HepG2 (cell line): Measurements from ENCODE around the gene MRO. TPM values are rescaled to one million over a fixed set of nuclear protein-coding genes. Genes with fewer than 3 reads are reported as not detected.

Experiments used
- ARNT2 ChIP-seq: sonication (generic); formaldehyde crosslinking; IDR thresholded peaks from 2 replicates; pipeline ENCODE4 v1.8.0; 2022; ENCODE audit warnings: mild to moderate bottlenecking, low read depth, missing genetic modification reagents, moderate library complexity
- CHD4 ChIP-seq: fragments of 200-600 bp; sonication (generic); IDR thresholded peaks from 2 replicates; pipeline ENCODE4 v1.7.0; 2017; ENCODE audit warnings: mild to moderate bottlenecking, low read length, borderline replicate concordance
- FOXC1 ChIP-seq: sonication (generic); formaldehyde crosslinking; IDR thresholded peaks from 2 replicates; pipeline ENCODE4 v1.8.0; 2022; ENCODE audit warnings: mild to moderate bottlenecking, missing genetic modification reagents, borderline replicate concordance
- HOXA3 ChIP-seq: sonication (generic); formaldehyde crosslinking; IDR thresholded peaks from 2 replicates; pipeline ENCODE4 v1.5.0; 2020; ENCODE audit warnings: missing genetic modification reagents
- NFKB2 ChIP-seq: sonication (generic); formaldehyde crosslinking; IDR thresholded peaks from 2 replicates; pipeline ENCODE4 v1.4.0; 2020; ENCODE audit warnings: missing genetic modification reagents, borderline replicate concordance
- NFRKB ChIP-seq: fragments of 450-650 bp; IDR thresholded peaks from 2 replicates; pipeline ENCODE4 v1.6.1; 2017
- NR2F1 ChIP-seq, 2 experiments: fragments of 450-650 bp in 1 of 2; formaldehyde crosslinking in 1 of 2; IDR thresholded peaks; 2 replicates each; pipeline versions ENCODE4 v1.5.0 to v1.6.1; 2016 to 2020; ENCODE audit warnings: mild to moderate bottlenecking in 1 of 2, missing compliant biosample characterization in 1 of 2, missing genetic modification reagents in 1 of 2, moderate library complexity in 1 of 2
- SMAD1 ChIP-seq: sonication (generic); formaldehyde crosslinking; IDR thresholded peaks from 2 replicates; pipeline ENCODE4 v1.4.0; 2020; ENCODE audit warnings: missing genetic modification reagents, low read depth, mild to moderate bottlenecking, borderline replicate concordance
- SMARCC2 ChIP-seq: fragments of 450-650 bp; IDR thresholded peaks from 2 replicates; pipeline ENCODE4 v1.6.1; 2017; ENCODE audit warnings: antibody characterized with exemption, mild to moderate bottlenecking
- SMC3 ChIP-seq: IDR thresholded peaks from 2 replicates; pipeline ENCODE4 v1.6.1; 2011; ENCODE audit warnings: low read length, improper control_type of control experiment
- TCF12 ChIP-seq, 2 experiments: fragments of 450-650 bp in 1 of 2; sonication (generic) in 1 of 2; formaldehyde crosslinking in 1 of 2; IDR thresholded peaks; 2 replicates each; pipeline versions ENCODE4 v1.6.1 to v1.8.0; 2017 to 2022; ENCODE audit warnings: antibody characterized with exemption in 1 of 2, mild to moderate bottlenecking in 1 of 2, missing genetic modification reagents in 1 of 2, moderate library complexity in 1 of 2
- ZBTB1 ChIP-seq: sonication (generic); formaldehyde crosslinking; IDR thresholded peaks from 2 replicates; pipeline ENCODE4 v1.4.0; 2020; ENCODE audit warnings: missing genetic modification reagents, borderline replicate concordance
- ZEB1 ChIP-seq: IDR thresholded peaks from 2 replicates; pipeline ENCODE4 v1.6.1; 2012; ENCODE audit warnings: mild to moderate bottlenecking, low read depth, inconsistent platforms; ENCODE audit not compliant: insufficient replicate concordance
- ZNF329 ChIP-seq: sonication (generic); formaldehyde crosslinking; IDR thresholded peaks from 2 replicates; pipeline ENCODE4 v1.9.0; 2021; ENCODE audit warnings: low read depth, mild to moderate bottlenecking, missing genetic modification reagents
- ZNF337 ChIP-seq: sonication (generic); formaldehyde crosslinking; IDR thresholded peaks from 2 replicates; pipeline ENCODE4 v1.5.1; 2020; ENCODE audit warnings: missing genetic modification reagents, low read depth, mild to moderate bottlenecking, borderline replicate concordance
- ZNF629 ChIP-seq: sonication (generic); formaldehyde crosslinking; conservative IDR thresholded peaks from 2 replicates; pipeline ENCODE4 v1.5.0; 2020; ENCODE audit warnings: missing genetic modification reagents
- polyA plus RNA-seq, 8 experiments: library from polyadenylated mRNA; depleted of rRNA in 3 of 8; stranded (reverse) in 7 of 8; unstranded in 1 of 8; fragments of >200 nt; fragmentation: Illumina TruSeq in 4 of 8; extraction: Trizol in 4 of 8; gene quantifications; 2 replicates each; pipeline versions ENCODE4 v1.2.1 to v1.2.3, GENCODE V29; 2011 to 2016; ENCODE audit warnings: low read depth in 4 of 8, missing spikeins in 1 of 8, mixed read lengths in 1 of 8; ENCODE audit not compliant: insufficient read depth in 1 of 8
- total RNA-seq, 5 experiments: library from RNA; depleted of rRNA; stranded (reverse); fragments of >200 nt; fragmentation: Illumina TruSeq; extraction: Trizol; gene quantifications; 2 replicates each; pipeline ENCODE4 v1.2.3, GENCODE V29; 2016; ENCODE audit warnings: low read depth in 1 of 5
- TF ChIP-seq, protein P1 (sequence below): sonication (generic); formaldehyde crosslinking; IDR thresholded peaks from 2 replicates; pipeline ENCODE4 v1.8.1; 2023; ENCODE audit warnings: mild to moderate bottlenecking, missing genetic modification reagents, borderline replicate concordance
- TF ChIP-seq, protein P2 (sequence below): sonication (generic); formaldehyde crosslinking; IDR thresholded peaks from 2 replicates; pipeline ENCODE4 v1.4.0; 2020; ENCODE audit warnings: mild to moderate bottlenecking, missing genetic modification reagents
- TF ChIP-seq, protein P3 (sequence below): sonication (generic); formaldehyde crosslinking; conservative IDR thresholded peaks from 2 replicates; pipeline ENCODE4 v1.8.0; 2022; ENCODE audit warnings: missing genetic modification reagents
- TF ChIP-seq, protein P4 (sequence below): sonication (generic); formaldehyde crosslinking; IDR thresholded peaks from 2 replicates; pipeline ENCODE4 v1.5.1; 2020; ENCODE audit warnings: mild to moderate bottlenecking, missing genetic modification reagents, moderate library complexity
- TF ChIP-seq, protein P5 (sequence below): sonication (generic); formaldehyde crosslinking; IDR thresholded peaks from 2 replicates; pipeline ENCODE4 v1.4.0; 2020; ENCODE audit warnings: missing genetic modification reagents, borderline replicate concordance

The MRO gene
- total and polyA plus RNA-seq, 2 of the 13 experiments (the other 11 are each of a cell fraction or from before 2014, with no cell fraction given) = not detected

DNA sequence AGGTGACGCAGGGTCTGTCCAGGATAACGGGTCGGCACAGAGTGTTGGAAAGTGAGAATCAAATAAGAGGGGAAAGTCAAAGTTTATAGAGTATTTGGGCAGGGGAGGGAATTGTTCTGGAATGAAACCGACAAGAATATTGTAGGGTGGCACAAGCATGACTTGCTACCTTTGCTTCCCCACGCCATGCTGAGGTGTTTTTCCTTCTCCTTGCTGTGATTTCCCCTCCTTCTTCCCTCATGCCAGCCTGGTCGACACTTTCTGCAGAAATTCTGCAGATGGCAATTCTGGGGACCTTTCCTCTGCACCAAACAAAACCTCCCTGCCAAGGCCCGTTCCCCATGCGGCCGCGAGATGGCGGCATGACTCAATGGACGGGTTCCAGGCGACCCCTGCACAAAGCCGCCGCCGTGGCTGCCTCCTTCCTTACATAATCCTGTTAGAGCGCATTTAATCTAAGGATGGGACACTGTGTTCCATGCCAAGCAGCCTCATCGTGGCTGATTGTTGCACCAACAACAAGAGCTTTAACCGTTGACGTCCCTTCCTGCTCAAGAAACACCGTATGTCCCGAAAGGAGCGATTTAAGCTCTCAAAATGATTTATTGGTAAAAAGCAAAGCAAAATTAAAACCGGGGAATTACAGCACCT is at the start of gene MRO (continued):
- no peak for TF ChIP-seq NR2F1 (CRISPR knock-in tag; IDR thresholded peaks at IDR 0.05)
- TF ChIP-seq SMC3 = peak; percentile 72
- TF ChIP-seq ZEB1 = no peak
- peak; percentile 30; the same call in 1 of the 2 replicates for TF ChIP-seq SMAD1
- TF ChIP-seq ZNF337 = no peak; the same call in 1 of the 2 replicates
- no peak for TF ChIP-seq ZBTB1 (CRISPR knock-in tag)
- TF ChIP-seq, protein P1, sequence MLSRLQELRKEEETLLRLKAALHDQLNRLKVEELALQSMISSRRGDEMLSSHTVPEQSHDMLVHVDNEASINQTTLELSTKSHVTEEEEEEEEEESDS (CRISPR knock-in tag) = no peak
- TF ChIP-seq NFRKB = no peak
- peak; percentile 40; the same call in 1 of the 2 replicates for TF ChIP-seq HOXA3
- no peak for TF ChIP-seq SMARCC2
- TF ChIP-seq CHD4 = no peak
- TF ChIP-seq, protein P2, sequence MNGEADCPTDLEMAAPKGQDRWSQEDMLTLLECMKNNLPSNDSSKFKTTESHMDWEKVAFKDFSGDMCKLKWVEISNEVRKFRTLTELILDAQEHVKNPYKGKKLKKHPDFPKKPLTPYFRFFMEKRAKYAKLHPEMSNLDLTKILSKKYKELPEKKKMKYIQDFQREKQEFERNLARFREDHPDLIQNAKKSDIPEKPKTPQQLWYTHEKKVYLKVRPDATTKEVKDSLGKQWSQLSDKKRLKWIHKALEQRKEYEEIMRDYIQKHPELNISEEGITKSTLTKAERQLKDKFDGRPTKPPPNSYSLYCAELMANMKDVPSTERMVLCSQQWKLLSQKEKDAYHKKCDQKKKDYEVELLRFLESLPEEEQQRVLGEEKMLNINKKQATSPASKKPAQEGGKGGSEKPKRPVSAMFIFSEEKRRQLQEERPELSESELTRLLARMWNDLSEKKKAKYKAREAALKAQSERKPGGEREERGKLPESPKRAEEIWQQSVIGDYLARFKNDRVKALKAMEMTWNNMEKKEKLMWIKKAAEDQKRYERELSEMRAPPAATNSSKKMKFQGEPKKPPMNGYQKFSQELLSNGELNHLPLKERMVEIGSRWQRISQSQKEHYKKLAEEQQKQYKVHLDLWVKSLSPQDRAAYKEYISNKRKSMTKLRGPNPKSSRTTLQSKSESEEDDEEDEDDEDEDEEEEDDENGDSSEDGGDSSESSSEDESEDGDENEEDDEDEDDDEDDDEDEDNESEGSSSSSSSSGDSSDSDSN = no peak
- no peak; the same call in 1 of the 2 replicates for TF ChIP-seq NFKB2 (CRISPR knock-in tag)
- TF ChIP-seq ARNT2 = no peak
- TF ChIP-seq ZNF329 (CRISPR knock-in tag) = no peak
- TF ChIP-seq FOXC1 (CRISPR knock-in tag) = 0 out of 2 replicates have a peak, but pooled peaks have one; percentile 26
- TF ChIP-seq, protein P3, sequence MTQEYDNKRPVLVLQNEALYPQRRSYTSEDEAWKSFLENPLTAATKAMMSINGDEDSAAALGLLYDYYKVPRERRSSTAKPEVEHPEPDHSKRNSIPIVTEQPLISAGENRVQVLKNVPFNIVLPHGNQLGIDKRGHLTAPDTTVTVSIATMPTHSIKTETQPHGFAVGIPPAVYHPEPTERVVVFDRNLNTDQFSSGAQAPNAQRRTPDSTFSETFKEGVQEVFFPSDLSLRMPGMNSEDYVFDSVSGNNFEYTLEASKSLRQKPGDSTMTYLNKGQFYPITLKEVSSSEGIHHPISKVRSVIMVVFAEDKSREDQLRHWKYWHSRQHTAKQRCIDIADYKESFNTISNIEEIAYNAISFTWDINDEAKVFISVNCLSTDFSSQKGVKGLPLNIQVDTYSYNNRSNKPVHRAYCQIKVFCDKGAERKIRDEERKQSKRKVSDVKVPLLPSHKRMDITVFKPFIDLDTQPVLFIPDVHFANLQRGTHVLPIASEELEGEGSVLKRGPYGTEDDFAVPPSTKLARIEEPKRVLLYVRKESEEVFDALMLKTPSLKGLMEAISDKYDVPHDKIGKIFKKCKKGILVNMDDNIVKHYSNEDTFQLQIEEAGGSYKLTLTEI (CRISPR knock-in tag) = no peak
- TF ChIP-seq, protein P4, sequence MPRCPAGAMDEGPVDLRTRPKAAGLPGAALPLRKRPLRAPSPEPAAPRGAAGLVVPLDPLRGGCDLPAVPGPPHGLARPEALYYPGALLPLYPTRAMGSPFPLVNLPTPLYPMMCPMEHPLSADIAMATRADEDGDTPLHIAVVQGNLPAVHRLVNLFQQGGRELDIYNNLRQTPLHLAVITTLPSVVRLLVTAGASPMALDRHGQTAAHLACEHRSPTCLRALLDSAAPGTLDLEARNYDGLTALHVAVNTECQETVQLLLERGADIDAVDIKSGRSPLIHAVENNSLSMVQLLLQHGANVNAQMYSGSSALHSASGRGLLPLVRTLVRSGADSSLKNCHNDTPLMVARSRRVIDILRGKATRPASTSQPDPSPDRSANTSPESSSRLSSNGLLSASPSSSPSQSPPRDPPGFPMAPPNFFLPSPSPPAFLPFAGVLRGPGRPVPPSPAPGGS (CRISPR knock-in tag) = no peak
- no peak for TF ChIP-seq TCF12 (IDR thresholded peaks at IDR 0.05)
- TF ChIP-seq TCF12 (CRISPR knock-in tag; IDR thresholded peaks at IDR 0.05) = no peak
- TF ChIP-seq, protein P5, sequence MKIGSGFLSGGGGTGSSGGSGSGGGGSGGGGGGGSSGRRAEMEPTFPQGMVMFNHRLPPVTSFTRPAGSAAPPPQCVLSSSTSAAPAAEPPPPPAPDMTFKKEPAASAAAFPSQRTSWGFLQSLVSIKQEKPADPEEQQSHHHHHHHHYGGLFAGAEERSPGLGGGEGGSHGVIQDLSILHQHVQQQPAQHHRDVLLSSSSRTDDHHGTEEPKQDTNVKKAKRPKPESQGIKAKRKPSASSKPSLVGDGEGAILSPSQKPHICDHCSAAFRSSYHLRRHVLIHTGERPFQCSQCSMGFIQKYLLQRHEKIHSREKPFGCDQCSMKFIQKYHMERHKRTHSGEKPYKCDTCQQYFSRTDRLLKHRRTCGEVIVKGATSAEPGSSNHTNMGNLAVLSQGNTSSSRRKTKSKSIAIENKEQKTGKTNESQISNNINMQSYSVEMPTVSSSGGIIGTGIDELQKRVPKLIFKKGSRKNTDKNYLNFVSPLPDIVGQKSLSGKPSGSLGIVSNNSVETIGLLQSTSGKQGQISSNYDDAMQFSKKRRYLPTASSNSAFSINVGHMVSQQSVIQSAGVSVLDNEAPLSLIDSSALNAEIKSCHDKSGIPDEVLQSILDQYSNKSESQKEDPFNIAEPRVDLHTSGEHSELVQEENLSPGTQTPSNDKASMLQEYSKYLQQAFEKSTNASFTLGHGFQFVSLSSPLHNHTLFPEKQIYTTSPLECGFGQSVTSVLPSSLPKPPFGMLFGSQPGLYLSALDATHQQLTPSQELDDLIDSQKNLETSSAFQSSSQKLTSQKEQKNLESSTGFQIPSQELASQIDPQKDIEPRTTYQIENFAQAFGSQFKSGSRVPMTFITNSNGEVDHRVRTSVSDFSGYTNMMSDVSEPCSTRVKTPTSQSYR (CRISPR knock-in tag) = no peak
- no peak for TF ChIP-seq ZNF629 (CRISPR knock-in tag)
